C4-2B (cell line): ENCODE data around the gene TLL2.

Experiments used
- H3K27ac ChIP-seq: fragments of 450-650 bp; 2 replicates; pipeline ENCODE4 v1.5.1; 2017
- CTCF ChIP-seq: fragments of 450-650 bp; conservative IDR thresholded peaks from 2 replicates; pipeline ENCODE4 v1.5.1; 2017; ENCODE audit warnings: mild to moderate bottlenecking
- ZFX ChIP-seq: fragments of 450-650 bp; IDR thresholded peaks from 2 replicates; pipeline ENCODE4 v1.6.1; 2017

Gene TLL2

GRCh38 chr10:96496281-96496925, 17.3 kb downstream of the TLL2 start:
- TF ChIP-seq CTCF, result no peak
- no peak for TF ChIP-seq ZFX

GRCh38 chr10:96495544-96495943, 18.2 kb downstream of the TLL2 start:
- no peak overlapping the region for H3K27ac ChIP-seq
- no peak for TF ChIP-seq ZFX
- no peak for TF ChIP-seq CTCF

More at GRCh38 chr10:96496281-96496925, 17.3 kb downstream of the TLL2 start:
- no peak overlapping the region for H3K27ac ChIP-seq

DNA sequence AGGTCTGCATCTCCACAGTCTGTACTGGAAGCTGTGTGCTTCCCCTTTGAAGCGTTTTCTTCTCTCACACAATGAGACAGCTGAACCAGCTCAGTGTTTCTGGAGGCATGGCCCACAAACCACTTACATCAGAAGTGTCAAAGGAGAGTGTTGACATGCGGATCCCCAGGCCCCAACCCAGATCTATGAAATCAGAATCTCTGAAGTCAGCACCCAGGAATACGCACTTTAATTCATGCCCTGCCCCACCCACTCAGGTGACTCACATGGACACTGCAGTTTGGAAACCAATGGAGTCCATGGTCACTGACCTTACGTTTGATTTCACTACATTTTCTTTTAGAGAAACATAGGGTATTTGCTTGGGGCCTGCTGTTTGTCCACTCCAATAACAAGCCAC, 19.0 kb downstream of the TLL2 start:
- TF ChIP-seq CTCF (no peak), ZFX (no peak)
- H3K27ac ChIP-seq, result no peak overlapping the region

DNA sequence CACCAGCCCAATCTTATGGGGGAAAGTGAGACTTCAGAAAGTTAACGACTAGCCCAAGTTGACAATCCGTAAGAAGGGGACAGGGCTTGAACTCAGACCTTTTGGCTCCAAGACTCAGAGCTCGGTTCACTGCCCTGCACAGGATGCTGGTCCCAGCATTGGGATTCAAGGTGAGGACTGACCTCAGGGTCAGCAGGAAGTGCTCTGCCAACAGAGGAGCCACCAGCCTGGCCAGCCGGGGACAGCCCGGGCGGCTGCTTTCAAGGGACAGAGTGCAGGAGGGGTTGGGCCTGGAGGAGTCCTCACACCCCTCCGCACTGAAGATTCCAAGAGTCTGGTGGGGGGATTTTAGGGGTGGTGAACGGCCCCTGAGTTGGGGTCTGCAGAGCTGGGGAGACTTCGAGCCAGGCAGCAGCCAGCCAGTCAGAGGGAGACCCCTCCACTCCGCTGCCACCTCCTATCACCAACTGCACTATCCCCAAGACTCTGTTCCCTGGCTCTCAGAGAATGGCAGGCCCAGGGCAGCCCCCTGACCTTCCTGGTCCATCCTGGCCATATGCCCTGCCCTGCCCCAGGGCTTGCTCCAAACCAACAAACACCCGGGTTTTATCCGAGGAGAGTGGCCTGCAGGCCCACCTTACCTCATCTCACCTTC, 19.7 kb downstream of the TLL2 start:
- H3K27ac ChIP-seq, result no peak overlapping the region
- no peak for TF ChIP-seq CTCF

- no peak overlapping the region for H3K27ac ChIP-seq
- TF ChIP-seq CTCF (no peak), ZFX (no peak)
Measured at GRCh38 chr10:96493254-96493653, 20.5 kb downstream of the TLL2 start.

DNA sequence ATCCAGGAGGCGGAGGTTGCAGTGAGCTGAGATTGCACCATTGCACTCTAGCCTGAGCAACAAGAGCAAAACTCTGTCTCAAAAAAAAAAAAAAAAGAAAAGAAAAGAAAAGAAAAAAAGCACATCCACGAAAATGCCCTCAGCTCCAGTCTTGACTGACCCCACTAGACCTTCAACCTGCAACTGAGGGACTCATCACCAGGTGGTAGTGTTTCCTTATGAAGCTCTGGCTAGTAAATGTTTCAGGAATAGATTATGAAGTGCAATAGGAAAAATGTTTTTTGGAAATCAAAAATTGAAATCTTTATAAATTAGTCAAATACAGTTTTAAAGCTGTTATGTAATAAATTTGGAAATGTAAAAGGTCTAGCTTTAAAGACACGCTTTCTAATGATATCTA, 22.4 kb downstream of the TLL2 start:
- peak; percentile 63 for TF ChIP-seq CTCF
- no peak for TF ChIP-seq ZFX
- H3K27ac ChIP-seq, result no peak overlapping the region

DNA sequence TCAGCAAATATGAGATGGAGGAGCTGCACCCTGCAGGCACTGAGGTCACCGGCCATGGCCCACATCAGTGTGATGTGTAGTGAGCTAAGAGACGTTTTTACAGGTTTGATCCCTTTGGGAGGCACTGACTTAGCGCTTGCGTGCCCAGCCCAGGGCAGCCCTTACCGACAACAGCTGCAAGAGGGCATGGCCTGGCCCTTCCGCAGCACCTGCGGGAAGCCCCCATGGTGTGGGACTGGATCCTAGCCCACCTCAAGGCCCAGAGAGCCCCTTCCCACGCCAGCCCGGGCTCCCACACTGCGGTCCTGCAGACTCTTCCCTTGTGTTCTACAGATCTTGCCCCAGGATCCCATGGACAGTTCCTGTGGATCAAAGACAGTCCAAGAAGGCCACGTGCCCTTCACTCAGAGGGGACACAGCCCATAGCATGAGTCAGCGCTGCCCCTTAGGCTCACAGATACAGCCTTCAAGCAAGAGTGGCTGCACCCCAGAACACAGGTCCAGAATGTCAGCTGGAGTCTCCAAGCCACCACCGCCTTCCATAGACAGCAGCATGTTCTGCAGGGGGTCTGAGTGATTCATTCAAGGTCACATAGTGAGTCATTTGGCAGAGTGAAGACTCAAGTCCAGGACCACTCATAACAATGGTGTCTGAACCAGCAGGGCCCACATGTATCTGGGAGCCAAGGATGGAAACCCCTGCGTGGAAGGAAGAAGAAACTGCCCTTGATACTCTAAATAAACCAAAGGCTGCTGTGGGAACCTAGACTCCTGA, 25.4 kb downstream of the TLL2 start:
- no peak overlapping the region for H3K27ac ChIP-seq
- TF ChIP-seq CTCF (no peak), ZFX (no peak)
